Measurements from ENCODE around the gene MTFMT. TPM values are rescaled to one million over a fixed set of nuclear protein-coding genes. Genes with fewer than 3 reads are reported as not detected.
A peak's percentile ranks its signal among the peaks of the same experiment; 100 is the strongest.

Gene MTFMT
- total and polyA plus RNA-seq, 2 of the 13 experiments (the other 11 are each of a cell fraction or from before 2014, with no cell fraction given) = 9.9 to 23.2 TPM

DNA sequence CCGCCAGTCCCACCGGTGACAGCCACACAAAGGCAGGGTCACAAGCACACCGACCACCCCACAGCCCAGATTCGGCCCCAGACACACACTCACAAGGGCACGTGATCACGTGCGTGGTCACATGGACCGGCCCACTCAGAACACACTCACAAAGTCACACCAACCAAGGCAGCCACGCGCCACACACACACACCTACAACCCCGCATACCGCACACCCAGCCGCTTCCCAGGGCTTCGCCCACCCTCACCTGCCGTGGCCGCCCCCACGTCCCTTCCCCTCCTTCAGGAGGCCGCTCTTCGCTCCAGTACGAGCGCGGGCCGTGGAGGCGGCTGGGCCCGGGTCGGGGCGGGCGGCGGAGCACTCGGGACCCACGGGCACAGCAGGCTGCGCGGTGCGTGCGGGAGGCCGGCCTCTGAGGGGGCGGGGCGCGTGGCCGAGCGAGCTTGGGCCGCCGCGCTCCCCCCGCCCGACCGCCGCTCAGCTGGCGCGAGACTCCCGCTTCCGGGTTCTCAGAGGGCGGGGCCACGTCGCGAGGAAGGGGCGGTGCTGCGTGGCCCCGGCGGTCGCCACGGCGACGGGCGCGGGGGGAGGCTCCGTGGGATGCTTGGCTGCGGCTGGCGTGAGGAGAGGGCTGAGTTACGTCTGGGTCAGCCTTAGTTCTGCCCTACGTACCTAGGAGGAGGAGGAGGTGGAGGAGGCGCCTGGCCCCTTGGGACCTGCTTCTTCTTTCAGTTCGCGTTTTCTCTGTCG lies 39.8 kb downstream of the MTFMT start, which contains the start of gene SPG21 (continued):
- TF ChIP-seq, protein P1, sequence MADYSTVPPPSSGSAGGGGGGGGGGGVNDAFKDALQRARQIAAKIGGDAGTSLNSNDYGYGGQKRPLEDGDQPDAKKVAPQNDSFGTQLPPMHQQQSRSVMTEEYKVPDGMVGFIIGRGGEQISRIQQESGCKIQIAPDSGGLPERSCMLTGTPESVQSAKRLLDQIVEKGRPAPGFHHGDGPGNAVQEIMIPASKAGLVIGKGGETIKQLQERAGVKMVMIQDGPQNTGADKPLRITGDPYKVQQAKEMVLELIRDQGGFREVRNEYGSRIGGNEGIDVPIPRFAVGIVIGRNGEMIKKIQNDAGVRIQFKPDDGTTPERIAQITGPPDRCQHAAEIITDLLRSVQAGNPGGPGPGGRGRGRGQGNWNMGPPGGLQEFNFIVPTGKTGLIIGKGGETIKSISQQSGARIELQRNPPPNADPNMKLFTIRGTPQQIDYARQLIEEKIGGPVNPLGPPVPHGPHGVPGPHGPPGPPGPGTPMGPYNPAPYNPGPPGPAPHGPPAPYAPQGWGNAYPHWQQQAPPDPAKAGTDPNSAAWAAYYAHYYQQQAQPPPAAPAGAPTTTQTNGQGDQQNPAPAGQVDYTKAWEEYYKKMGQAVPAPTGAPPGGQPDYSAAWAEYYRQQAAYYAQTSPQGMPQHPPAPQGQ (CRISPR knock-in tag; IDR thresholded peaks at IDR 0.05; ENCODE audit: borderline replicate concordance) = no peak
- TF ChIP-seq SRY (CRISPR knock-in tag; IDR thresholded peaks at IDR 0.05) = peak; percentile 85; the same call in 1 of the 2 replicates
- peak; percentile 93; the same call in 1 of the 2 replicates for TF ChIP-seq SMAD1 (CRISPR knock-in tag; IDR thresholded peaks at IDR 0.05; ENCODE audit: borderline replicate concordance, low read depth)
- TF ChIP-seq ZNF530 (CRISPR knock-in tag; IDR thresholded peaks at IDR 0.05; ENCODE audit: low read depth) = no peak
- no peak for TF ChIP-seq FOXK1 (CRISPR knock-in tag; IDR thresholded peaks at IDR 0.05; ENCODE audit: borderline replicate concordance, low read depth)
- no peak for TF ChIP-seq MIXL1 (CRISPR knock-in tag; IDR thresholded peaks at IDR 0.05)
- TF ChIP-seq, protein P2, sequence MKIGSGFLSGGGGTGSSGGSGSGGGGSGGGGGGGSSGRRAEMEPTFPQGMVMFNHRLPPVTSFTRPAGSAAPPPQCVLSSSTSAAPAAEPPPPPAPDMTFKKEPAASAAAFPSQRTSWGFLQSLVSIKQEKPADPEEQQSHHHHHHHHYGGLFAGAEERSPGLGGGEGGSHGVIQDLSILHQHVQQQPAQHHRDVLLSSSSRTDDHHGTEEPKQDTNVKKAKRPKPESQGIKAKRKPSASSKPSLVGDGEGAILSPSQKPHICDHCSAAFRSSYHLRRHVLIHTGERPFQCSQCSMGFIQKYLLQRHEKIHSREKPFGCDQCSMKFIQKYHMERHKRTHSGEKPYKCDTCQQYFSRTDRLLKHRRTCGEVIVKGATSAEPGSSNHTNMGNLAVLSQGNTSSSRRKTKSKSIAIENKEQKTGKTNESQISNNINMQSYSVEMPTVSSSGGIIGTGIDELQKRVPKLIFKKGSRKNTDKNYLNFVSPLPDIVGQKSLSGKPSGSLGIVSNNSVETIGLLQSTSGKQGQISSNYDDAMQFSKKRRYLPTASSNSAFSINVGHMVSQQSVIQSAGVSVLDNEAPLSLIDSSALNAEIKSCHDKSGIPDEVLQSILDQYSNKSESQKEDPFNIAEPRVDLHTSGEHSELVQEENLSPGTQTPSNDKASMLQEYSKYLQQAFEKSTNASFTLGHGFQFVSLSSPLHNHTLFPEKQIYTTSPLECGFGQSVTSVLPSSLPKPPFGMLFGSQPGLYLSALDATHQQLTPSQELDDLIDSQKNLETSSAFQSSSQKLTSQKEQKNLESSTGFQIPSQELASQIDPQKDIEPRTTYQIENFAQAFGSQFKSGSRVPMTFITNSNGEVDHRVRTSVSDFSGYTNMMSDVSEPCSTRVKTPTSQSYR (CRISPR knock-in tag; IDR thresholded peaks at IDR 0.05; ENCODE audit: borderline replicate concordance) = peak; percentile 39; the same call in 1 of the 2 replicates
- TF ChIP-seq MYC (CRISPR knock-in tag; IDR thresholded peaks at IDR 0.05; ENCODE audit: borderline replicate concordance) = peak; percentile 84
- TF ChIP-seq MTF2 (CRISPR knock-in tag; IDR thresholded peaks at IDR 0.05; ENCODE audit: borderline replicate concordance) = no peak
- no peak for TF ChIP-seq PPARG (CRISPR knock-in tag; conservative IDR thresholded peaks at IDR 0.05)
- TF ChIP-seq AKAP8 (CRISPR knock-in tag; IDR thresholded peaks at IDR 0.05) = 0 out of 2 replicates have a peak, but pooled peaks have one; percentile 8
- TF ChIP-seq ZNF317 (CRISPR knock-in tag; IDR thresholded peaks at IDR 0.05) = no peak
- no peak for TF ChIP-seq HHEX (CRISPR knock-in tag; IDR thresholded peaks at IDR 0.05)
- TF ChIP-seq CBX1 (IDR thresholded peaks at IDR 0.05; ENCODE audit: low read depth) = peak; percentile 48
- TF ChIP-seq, protein P3, sequence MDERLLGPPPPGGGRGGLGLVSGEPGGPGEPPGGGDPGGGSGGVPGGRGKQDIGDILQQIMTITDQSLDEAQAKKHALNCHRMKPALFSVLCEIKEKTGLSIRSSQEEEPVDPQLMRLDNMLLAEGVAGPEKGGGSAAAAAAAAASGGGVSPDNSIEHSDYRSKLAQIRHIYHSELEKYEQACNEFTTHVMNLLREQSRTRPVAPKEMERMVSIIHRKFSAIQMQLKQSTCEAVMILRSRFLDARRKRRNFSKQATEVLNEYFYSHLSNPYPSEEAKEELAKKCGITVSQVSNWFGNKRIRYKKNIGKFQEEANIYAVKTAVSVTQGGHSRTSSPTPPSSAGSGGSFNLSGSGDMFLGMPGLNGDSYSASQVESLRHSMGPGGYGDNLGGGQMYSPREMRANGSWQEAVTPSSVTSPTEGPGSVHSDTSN (CRISPR knock-in tag; IDR thresholded peaks at IDR 0.05) = no peak
- TF ChIP-seq HIVEP1 (CRISPR knock-in tag; IDR thresholded peaks at IDR 0.05) = no peak
- TF ChIP-seq TRIM24 (CRISPR knock-in tag; IDR thresholded peaks at IDR 0.05) = no peak
- TF ChIP-seq ZMYM4 (CRISPR knock-in tag; IDR thresholded peaks at IDR 0.05) = peak; percentile 53
- no peak for TF ChIP-seq MTF1 (CRISPR knock-in tag; IDR thresholded peaks at IDR 0.05)
- TF ChIP-seq ZNF780A (CRISPR knock-in tag; IDR thresholded peaks at IDR 0.05) = no peak
- TF ChIP-seq, protein P4, sequence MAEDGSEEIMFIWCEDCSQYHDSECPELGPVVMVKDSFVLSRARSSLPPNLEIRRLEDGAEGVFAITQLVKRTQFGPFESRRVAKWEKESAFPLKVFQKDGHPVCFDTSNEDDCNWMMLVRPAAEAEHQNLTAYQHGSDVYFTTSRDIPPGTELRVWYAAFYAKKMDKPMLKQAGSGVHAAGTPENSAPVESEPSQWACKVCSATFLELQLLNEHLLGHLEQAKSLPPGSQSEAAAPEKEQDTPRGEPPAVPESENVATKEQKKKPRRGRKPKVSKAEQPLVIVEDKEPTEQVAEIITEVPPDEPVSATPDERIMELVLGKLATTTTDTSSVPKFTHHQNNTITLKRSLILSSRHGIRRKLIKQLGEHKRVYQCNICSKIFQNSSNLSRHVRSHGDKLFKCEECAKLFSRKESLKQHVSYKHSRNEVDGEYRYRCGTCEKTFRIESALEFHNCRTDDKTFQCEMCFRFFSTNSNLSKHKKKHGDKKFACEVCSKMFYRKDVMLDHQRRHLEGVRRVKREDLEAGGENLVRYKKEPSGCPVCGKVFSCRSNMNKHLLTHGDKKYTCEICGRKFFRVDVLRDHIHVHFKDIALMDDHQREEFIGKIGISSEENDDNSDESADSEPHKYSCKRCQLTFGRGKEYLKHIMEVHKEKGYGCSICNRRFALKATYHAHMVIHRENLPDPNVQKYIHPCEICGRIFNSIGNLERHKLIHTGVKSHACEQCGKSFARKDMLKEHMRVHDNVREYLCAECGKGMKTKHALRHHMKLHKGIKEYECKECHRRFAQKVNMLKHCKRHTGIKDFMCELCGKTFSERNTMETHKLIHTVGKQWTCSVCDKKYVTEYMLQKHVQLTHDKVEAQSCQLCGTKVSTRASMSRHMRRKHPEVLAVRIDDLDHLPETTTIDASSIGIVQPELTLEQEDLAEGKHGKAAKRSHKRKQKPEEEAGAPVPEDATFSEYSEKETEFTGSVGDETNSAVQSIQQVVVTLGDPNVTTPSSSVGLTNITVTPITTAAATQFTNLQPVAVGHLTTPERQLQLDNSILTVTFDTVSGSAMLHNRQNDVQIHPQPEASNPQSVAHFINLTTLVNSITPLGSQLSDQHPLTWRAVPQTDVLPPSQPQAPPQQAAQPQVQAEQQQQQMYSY (CRISPR knock-in tag; IDR thresholded peaks at IDR 0.05) = no peak
- no peak for TF ChIP-seq ZNF251 (CRISPR knock-in tag; IDR thresholded peaks at IDR 0.05)
